ENCODE measurements around the gene FARP1. TPM values are rescaled to one million over a fixed set of nuclear protein-coding genes. Genes with fewer than 3 reads are reported as not detected.
A peak's percentile ranks its signal among the peaks of the same experiment; 100 is the strongest.
"Not testable (repeated sequence)": the region's sequence is repeated elsewhere in the genome, so short reads cannot be mapped to it uniquely, and the experiment has no call there.

FARP1 gene
- total RNA-seq, 1 experiment from 2014 or later = 96.6 TPM

DNA sequence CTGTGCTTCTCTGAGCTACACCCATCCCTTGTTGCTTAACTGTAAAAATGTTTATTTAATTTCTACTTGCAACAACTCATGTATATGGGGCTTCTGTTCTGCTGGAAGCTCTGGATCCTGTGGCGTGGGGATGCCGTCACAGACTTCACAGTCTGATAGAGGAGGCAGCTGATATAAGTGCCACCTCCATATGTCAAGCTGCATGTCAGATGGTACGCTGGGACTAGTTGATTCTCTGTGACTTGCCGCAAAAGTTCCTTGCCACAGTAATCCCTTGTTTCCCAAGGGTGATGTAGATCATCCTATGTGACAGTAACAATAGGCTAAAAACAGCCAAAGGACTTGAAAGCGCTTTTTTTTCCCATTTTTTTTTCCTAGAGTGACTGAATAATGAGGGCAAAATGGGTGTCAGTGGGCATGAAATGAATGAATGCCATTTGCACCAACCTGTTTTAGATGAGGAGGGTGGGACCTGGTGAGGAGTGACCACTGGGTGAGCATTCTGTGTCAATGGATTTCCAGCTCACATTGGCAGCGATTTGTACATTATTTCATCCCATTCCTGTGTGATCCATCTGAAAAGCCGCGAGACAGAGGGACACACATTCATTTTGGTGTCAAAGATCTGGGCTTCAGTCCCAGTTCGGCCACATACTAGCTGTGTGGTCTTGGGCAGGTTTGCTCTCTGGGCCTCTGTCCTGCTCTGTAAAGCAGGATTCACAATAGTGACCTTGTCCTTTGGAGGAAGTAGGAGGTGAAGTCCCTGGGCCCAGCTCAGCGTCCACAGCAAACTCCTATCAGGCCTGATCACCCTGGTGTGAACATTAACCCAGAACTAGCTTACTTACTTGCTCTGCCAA, 123.0 kb downstream of the FARP1 start:
- ATAC-seq (no peak), DNase-seq (ENCODE audit: low spot score) (no peak)
- ChIA-PET POLR2A (no interaction called here), CTCF (no interaction called here)
- H3K9me3 Mint-ChIP-seq = no peaks in the 10 kb centered on the region
- peak overlapping the region; percentile 74 for H3K27ac Mint-ChIP-seq
- H3K36me3 Mint-ChIP-seq = no peaks in the 10 kb centered on the region; the same call in 1 of the 2 replicates
- no peaks in the 10 kb centered on the region for H3K27me3 Mint-ChIP-seq (ENCODE audit: low read depth)
- H3K4me3 Mint-ChIP-seq = no peak overlapping the region
- TF ChIP-seq GABPB1 (CRISPR knock-in tag; IDR thresholded peaks at IDR 0.05) = peak; percentile 51
- no peak for TF ChIP-seq OVOL2 (CRISPR knock-in tag; IDR thresholded peaks at IDR 0.05; ENCODE audit: borderline replicate concordance)
- H3K4me1 Mint-ChIP-seq = peaks cover 20% of the 10 kb centered on the region

DNA sequence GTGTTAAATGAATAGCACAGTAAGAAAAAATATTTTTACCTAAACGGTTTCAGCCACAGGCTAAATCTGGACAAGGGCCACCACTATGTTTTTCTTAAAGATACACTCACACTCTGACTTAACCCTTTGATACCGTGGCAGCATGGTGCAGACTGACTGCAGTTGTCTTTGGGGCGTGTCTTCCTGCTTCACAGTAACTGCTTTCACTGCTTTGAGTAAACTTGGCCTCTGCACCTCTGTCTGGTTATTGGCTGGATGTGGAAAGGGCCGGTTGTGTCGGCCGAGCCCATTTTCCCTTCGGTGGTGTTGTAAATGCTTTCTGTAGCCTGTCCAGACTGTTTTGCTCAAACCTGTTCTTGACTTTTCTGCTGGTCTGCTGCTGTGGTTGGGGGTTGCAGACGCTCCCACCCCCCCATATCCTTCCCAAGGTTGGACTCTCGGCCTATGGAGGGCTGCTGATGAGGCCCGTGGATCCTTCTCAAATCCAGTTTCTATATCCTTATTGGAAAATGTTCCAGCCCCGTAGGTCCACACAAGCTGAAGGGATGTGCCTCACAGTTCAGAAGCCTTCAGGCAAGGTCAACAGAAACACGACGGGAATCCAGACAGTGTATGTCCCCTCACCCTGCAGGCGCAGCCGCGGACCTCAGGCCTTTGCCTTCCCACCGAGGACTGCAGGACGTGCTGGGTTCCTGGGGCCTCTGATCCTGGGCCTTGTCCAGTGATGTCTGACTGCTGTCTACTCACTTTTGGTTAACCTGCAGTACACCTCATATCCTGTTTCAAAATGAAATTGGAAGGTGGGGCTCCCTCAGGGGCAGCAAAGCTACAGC, 124.4 kb downstream of the FARP1 start:
- Mint-ChIP-seq H3K27me3 (ENCODE audit: low read depth) (no peaks in the 10 kb centered on the region), H3K9me3 (no peaks in the 10 kb centered on the region), H3K36me3 (no peaks in the 10 kb centered on the region; the same call in 1 of the 2 replicates), H3K4me3 (no peak overlapping the region), H3K4me1 (peaks cover 10% of the 10 kb centered on the region), H3K27ac (peak overlapping the region; percentile 58)
- ChIA-PET CTCF (interaction anchor here (0.6 kb wide), 1 partner anchor 82 kb away, joined by 3 read pairs; no protein-coding TSS in a partner anchor), POLR2A (no interaction called here)
- ATAC-seq = peak; percentile 64
- TF ChIP-seq TP53 (CRISPR knock-in tag; IDR thresholded peaks at IDR 0.05) (no peak), GABPB1 (CRISPR knock-in tag; IDR thresholded peaks at IDR 0.05) (0 out of 2 replicates have a peak, but pooled peaks have one; percentile 11)
- no peak for DNase-seq (ENCODE audit: low spot score)

GRCh38 chr13:98269386-98269785, 126.5 kb downstream of the FARP1 start:
- Mint-ChIP-seq H3K9me3 (no peaks in the 10 kb centered on the region), H3K27me3 (ENCODE audit: low read depth) (no peaks in the 10 kb centered on the region), H3K4me1 (peaks cover 28% of the 10 kb centered on the region), H3K36me3 (no peaks in the 10 kb centered on the region; the same call in 1 of the 2 replicates), H3K4me3 (no peak overlapping the region), H3K27ac (no peak overlapping the region)
- ChIA-PET POLR2A (interaction anchor here (0.6 kb wide), 1 partner anchor 18 kb away, joined by 3 read pairs; no protein-coding TSS in a partner anchor), CTCF (no interaction called here)
- DNase-seq (ENCODE audit: low spot score) (no peak), ATAC-seq (no peak)
- no peak for TF ChIP-seq TEAD1 (CRISPR knock-in tag; IDR thresholded peaks at IDR 0.05)
- TF ChIP-seq ELF4 (CRISPR knock-in tag; IDR thresholded peaks at IDR 0.05; ENCODE audit: low read depth) = no peak
- TF ChIP-seq ESRRA (CRISPR knock-in tag; IDR thresholded peaks at IDR 0.05; ENCODE audit: borderline replicate concordance) = no peak
- no peak for TF ChIP-seq GABPB1 (CRISPR knock-in tag; IDR thresholded peaks at IDR 0.05)
- TF ChIP-seq ZNF425 (CRISPR knock-in tag; conservative IDR thresholded peaks at IDR 0.05) = no peak
- no peak for TF ChIP-seq ZBTB21 (CRISPR knock-in tag; IDR thresholded peaks at IDR 0.05; ENCODE audit: borderline replicate concordance)
- TF ChIP-seq CREB1 (CRISPR knock-in tag; IDR thresholded peaks at IDR 0.05) = no peak

DNA sequence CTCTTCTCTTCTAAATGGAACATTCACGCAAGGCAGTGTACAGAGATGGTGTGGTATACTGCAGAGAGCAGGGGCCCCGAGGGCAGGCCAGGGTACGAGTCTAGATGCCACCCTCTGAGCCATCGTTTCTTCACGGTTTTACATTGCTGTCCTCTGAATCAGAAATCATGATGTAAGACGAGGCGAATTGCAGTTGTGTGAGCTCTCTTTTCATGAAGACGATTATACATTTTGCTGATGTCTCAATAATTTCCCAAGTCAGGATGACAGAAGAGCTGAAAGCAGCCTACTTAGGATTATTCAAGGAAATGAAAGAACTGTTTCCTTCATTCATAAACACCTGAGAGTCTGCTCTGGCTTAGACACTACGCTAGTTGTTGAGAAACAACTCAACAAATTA, 127.9 kb downstream of the FARP1 start:
- ATAC-seq (no peak), DNase-seq (ENCODE audit: low spot score) (no peak)
- 0 out of 2 replicates have a peak overlapping the region, but pooled peaks have one; percentile 71 for H3K27ac Mint-ChIP-seq
- TF ChIP-seq, protein P1, sequence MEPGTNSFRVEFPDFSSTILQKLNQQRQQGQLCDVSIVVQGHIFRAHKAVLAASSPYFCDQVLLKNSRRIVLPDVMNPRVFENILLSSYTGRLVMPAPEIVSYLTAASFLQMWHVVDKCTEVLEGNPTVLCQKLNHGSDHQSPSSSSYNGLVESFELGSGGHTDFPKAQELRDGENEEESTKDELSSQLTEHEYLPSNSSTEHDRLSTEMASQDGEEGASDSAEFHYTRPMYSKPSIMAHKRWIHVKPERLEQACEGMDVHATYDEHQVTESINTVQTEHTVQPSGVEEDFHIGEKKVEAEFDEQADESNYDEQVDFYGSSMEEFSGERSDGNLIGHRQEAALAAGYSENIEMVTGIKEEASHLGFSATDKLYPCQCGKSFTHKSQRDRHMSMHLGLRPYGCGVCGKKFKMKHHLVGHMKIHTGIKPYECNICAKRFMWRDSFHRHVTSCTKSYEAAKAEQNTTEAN (CRISPR knock-in tag; IDR thresholded peaks at IDR 0.05) = no peak
- no peak for TF ChIP-seq FOXP4 (CRISPR knock-in tag; IDR thresholded peaks at IDR 0.05)
- TF ChIP-seq, protein P2, sequence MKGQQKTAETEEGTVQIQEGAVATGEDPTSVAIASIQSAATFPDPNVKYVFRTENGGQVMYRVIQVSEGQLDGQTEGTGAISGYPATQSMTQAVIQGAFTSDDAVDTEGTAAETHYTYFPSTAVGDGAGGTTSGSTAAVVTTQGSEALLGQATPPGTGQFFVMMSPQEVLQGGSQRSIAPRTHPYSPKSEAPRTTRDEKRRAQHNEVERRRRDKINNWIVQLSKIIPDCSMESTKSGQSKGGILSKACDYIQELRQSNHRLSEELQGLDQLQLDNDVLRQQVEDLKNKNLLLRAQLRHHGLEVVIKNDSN (CRISPR knock-in tag; IDR thresholded peaks at IDR 0.05) = no peak
- no peak for TF ChIP-seq GRHL2 (CRISPR knock-in tag; IDR thresholded peaks at IDR 0.05; ENCODE audit: insufficient replicate concordance, severe bottlenecking)
- peaks cover 41% of the 10 kb centered on the region for H3K4me1 Mint-ChIP-seq
- ChIA-PET CTCF (no interaction called here), POLR2A (no interaction called here)
- H3K4me3 Mint-ChIP-seq = no peak overlapping the region
- H3K27me3 Mint-ChIP-seq (ENCODE audit: low read depth) = no peaks in the 10 kb centered on the region
- no peaks in the 10 kb centered on the region; the same call in 1 of the 2 replicates for H3K36me3 Mint-ChIP-seq
- H3K9me3 Mint-ChIP-seq = no peaks in the 10 kb centered on the region

- H3K27me3 Mint-ChIP-seq (ENCODE audit: low read depth); H3K4me3 Mint-ChIP-seq; POLR2A ChIA-PET; ATAC-seq; H3K36me3 Mint-ChIP-seq; H3K9me3 Mint-ChIP-seq; CTCF ChIA-PET; DNase-seq (ENCODE audit: low spot score); H3K27ac Mint-ChIP-seq: not testable (repeated sequence)
- peaks cover 46% of the 10 kb centered on the region for H3K4me1 Mint-ChIP-seq
These were observed 128.8 kb downstream of the FARP1 start for GRCh38 chr13:98271646-98272045.

All from WTC11 (cell line).